ENCODE results near the gene PPARG. TPM values are rescaled to one million over a fixed set of nuclear protein-coding genes. Genes with fewer than 3 reads are reported as not detected.
A peak's percentile ranks its signal among the peaks of the same experiment; 100 is the strongest.

PPARG gene
- total and polyA plus RNA-seq, 7 donors, result 9.7 to 111 (median 17.8) TPM

- Histone ChIP-seq H3K36me3 (no peaks in the 10 kb centered on the region), H3K27me3 (no peaks in the 10 kb centered on the region), H3K4me1 (peaks cover 0 to 31% (median 17%) of the 10 kb centered on the region in 4 donors), H3K27ac (no peak overlapping the region), H3K4me3 (no peak overlapping the region), H3K9me3 (no peaks in the 10 kb centered on the region)
- TF ChIP-seq POLR2A (IDR thresholded peaks at IDR 0.05) (no peak), EP300 (IDR thresholded peaks at IDR 0.05) (no peak), POLR2AphosphoS5 (IDR thresholded peaks at IDR 0.05) (peak in 1 of 4 donors; percentile 22), CTCF (IDR thresholded peaks at IDR 0.05) (no peak)
- 54 to 80% methylated on average over 2 of the region's 2 CpGs for WGBS, 2 donors
- intact Hi-C loops (cut with DNase I), result no loop called here
- no peak for DNase-seq
These were observed 51.6 kb downstream of the PPARG start for GRCh38 chr3:12340506-12340905.

- H3K9me3 ChIP-seq, result no peaks in the 10 kb centered on the region
- no peak overlapping the region for H3K27ac ChIP-seq
- H3K36me3 ChIP-seq, result no peaks in the 10 kb centered on the region
- no peak for TF ChIP-seq EP300 (IDR thresholded peaks at IDR 0.05)
- TF ChIP-seq CTCF (IDR thresholded peaks at IDR 0.05), result no peak
- no peak for TF ChIP-seq POLR2AphosphoS5 (IDR thresholded peaks at IDR 0.05)
- no peak for TF ChIP-seq POLR2A (IDR thresholded peaks at IDR 0.05)
- peaks cover 0 to 31% (median 17%) of the 10 kb centered on the region in 4 donors for H3K4me1 ChIP-seq
- no peaks in the 10 kb centered on the region for H3K27me3 ChIP-seq
- H3K4me3 ChIP-seq, result no peak overlapping the region
- no peak for DNase-seq
- intact Hi-C loops (cut with DNase I), result no loop called here
These were observed 53.3 kb downstream of the PPARG start for GRCh38 chr3:12342151-12342550.

- Histone ChIP-seq H3K36me3 (no peaks in the 10 kb centered on the region), H3K27me3 (no peaks in the 10 kb centered on the region), H3K27ac (no peak overlapping the region), H3K4me3 (no peak overlapping the region), H3K9me3 (no peaks in the 10 kb centered on the region), H3K4me1 (peaks cover 0 to 23% (median 15%) of the 10 kb centered on the region in 4 donors)
- TF ChIP-seq EP300 (IDR thresholded peaks at IDR 0.05), result no peak
- 80 to 87% methylated on average over 3 of the region's 3 CpGs for WGBS, 2 donors
- DNase-seq, result no peak
- intact Hi-C loops (cut with DNase I), result no loop called here
These were observed 54.2 kb downstream of the PPARG start for GRCh38 chr3:12343047-12343501.

- TF ChIP-seq POLR2A (IDR thresholded peaks at IDR 0.05) (no peak), CTCF (IDR thresholded peaks at IDR 0.05) (no peak), POLR2AphosphoS5 (IDR thresholded peaks at IDR 0.05) (no peak), EP300 (IDR thresholded peaks at IDR 0.05) (no peak)
These were observed 56.3 kb downstream of the PPARG start for GRCh38 chr3:12345141-12345561.

GRCh38 chr3:12345584-12346494, 57.0 kb downstream of the PPARG start:
- H3K27me3 ChIP-seq, result no peaks in the 10 kb centered on the region
- intact Hi-C loops (cut with DNase I), result no loop called here
- no peaks in the 10 kb centered on the region for H3K36me3 ChIP-seq
- no peak overlapping the region for H3K27ac ChIP-seq
- no peak overlapping the region for H3K4me3 ChIP-seq
- 75 to 83% methylated on average over 8 of the region's 8 CpGs for WGBS, 2 donors
- H3K4me1 ChIP-seq, result no peaks in the 10 kb centered on the region
- H3K9me3 ChIP-seq, result no peaks in the 10 kb centered on the region
- TF ChIP-seq POLR2A (IDR thresholded peaks at IDR 0.05) (no peak), EP300 (IDR thresholded peaks at IDR 0.05) (no peak), POLR2AphosphoS5 (IDR thresholded peaks at IDR 0.05) (no peak), CTCF (IDR thresholded peaks at IDR 0.05) (no peak)
- no peak for DNase-seq

More at GRCh38 chr3:12345141-12345561, 56.3 kb downstream of the PPARG start:
- Histone ChIP-seq H3K27ac (no peak overlapping the region), H3K4me3 (no peak overlapping the region), H3K4me1 (peaks cover 0 to 6% (median 6%) of the 10 kb centered on the region in 4 donors), H3K36me3 (no peaks in the 10 kb centered on the region), H3K9me3 (no peaks in the 10 kb centered on the region), H3K27me3 (no peaks in the 10 kb centered on the region)
- intact Hi-C loops (cut with DNase I), result no loop called here
- DNase-seq, result no peak
- 80 to 86% methylated on average over 5 of the region's 5 CpGs for WGBS, 2 donors

All from sigmoid colon (tissue), 7 donors.